ENCODE data around the gene MAP3K13. TPM values are rescaled to one million over a fixed set of nuclear protein-coding genes. Genes with fewer than 3 reads are reported as not detected.

Gene MAP3K13
- total and polyA plus RNA-seq, 10 of the 15 experiments (the other 5 are each of a cell fraction or from before 2014, with no cell fraction given), result 10.5 to 70.8 (median 26.8) TPM

DNA sequence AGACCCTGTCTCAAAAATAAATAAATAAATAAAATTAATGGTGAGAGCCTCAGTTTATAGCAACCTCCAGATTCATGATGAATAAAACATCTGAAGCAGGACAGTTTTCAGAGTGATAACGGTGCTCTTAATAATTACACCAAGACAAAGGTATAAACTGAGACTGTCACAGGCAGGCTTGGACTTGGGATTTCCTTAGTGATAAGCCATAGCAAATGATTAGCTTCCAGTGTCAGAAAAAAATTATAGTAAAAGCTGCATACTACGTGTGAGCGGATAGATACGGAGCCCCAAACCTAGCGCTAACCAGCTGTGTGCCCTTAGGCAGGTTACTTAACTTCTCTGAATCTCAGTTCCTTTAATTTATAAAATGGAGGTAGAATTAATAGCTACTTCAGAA lies 167.9 kb downstream of the MAP3K13 start:
- intact Hi-C loops (cut with micrococcal nuclease; ENCODE audit: unreplicated experiment), result no loop called here
- Histone ChIP-seq H3K4me2 (ENCODE audit: control insufficient read depth, insufficient read depth) (no peak overlapping the region), H3K4me3 (no peak overlapping the region), H3K9me3 (replicated peaks; ENCODE audit: control insufficient read depth, insufficient read depth, low read length) (no peaks in the 10 kb centered on the region), H4K20me1 (ENCODE audit: control insufficient read depth, insufficient read depth) (no peaks in the 10 kb centered on the region), H3K9ac (ENCODE audit: control insufficient read depth, insufficient read depth, low read length) (no peak overlapping the region), H2AFZ (ENCODE audit: control insufficient read depth, low read depth, low read length) (no peak overlapping the region), H3K27me3 (replicated peaks in 1 of 2; ENCODE audit: control insufficient read depth in 2 of 2, insufficient read depth in 2 of 2, low read length in 1 of 2) (no peaks in the 10 kb centered on the region), H3K79me2 (ENCODE audit: control insufficient read depth, insufficient read depth, low read length) (no peaks in the 10 kb centered on the region), H3K27ac (ENCODE audit: control insufficient read depth, insufficient read depth) (no peak overlapping the region), H3K4me1 (ENCODE audit: control insufficient read depth, insufficient read depth, low read length) (no peaks in the 10 kb centered on the region), H3K36me3 (ENCODE audit: control insufficient read depth in 2 of 2, insufficient read depth in 2 of 2, low read length in 1 of 2) (no peaks in the 10 kb centered on the region; a peak in 1 of 4 replicates)
- ChIA-PET POLR2A (interaction anchor here (1.1 kb wide), 1 partner anchor 55 kb away, joined by 3 read pairs; the partner anchor contains the start of gene SENP2), SMC1A (ENCODE audit: uncharacterized antibody, unreplicated experiment) (interaction anchor here (0.9 to 1.5 kb wide), 2 partner anchors 22 to 28 kb away, joined by 3 to 5 read pairs; partner anchors contain the start of gene LIPH), RAD21 (ENCODE audit: unreplicated experiment) (interaction anchor here (1.1 kb wide), 1 partner anchor 28 kb away, joined by 4 read pairs; no protein-coding TSS in a partner anchor), CTCF (interaction anchor here (0.8 to 1.3 kb wide), 2 partner anchors 44 to 129 kb away, joined by 3 read pairs; no protein-coding TSS in a partner anchor)
- WGBS (ENCODE audit: insufficient coverage, insufficient replicate concordance, low lambda C conversion rate, missing lambda C conversion rate), result 63% methylated on average over 5 of the region's 5 CpGs
- DNase-seq (ENCODE audit: low read depth, low spot score) (no peak), FAIRE-seq (no peak), ATAC-seq (no peak)
- TF ChIP-seq RUNX3 (IDR thresholded peaks at IDR 0.05; ENCODE audit: low read length) (no peak), SMAD1 (IDR thresholded peaks at IDR 0.05; ENCODE audit: low read depth, partially characterized antibody) (no peak), NR2C1 (IDR thresholded peaks at IDR 0.05) (no peak), ESRRA (IDR thresholded peaks at IDR 0.05; ENCODE audit: low read length) (no peak), JUND (IDR thresholded peaks at IDR 0.05; ENCODE audit: low read depth, low read length) (no peak), GABPA (IDR thresholded peaks at IDR 0.05; ENCODE audit: low read depth) (no peak), HCFC1 (IDR thresholded peaks at IDR 0.05; ENCODE audit: low read length) (no peak), KLF5 (IDR thresholded peaks at IDR 0.05; ENCODE audit: partially characterized antibody) (no peak), HSF1 (IDR thresholded peaks at IDR 0.05; ENCODE audit: low read depth, low read length) (no peak), ZNF274 (IDR thresholded peaks at IDR 0.05; ENCODE audit: insufficient read depth, insufficient read length) (no peak), GATAD2B (conservative IDR thresholded peaks at IDR 0.05; ENCODE audit: low read depth) (no peak), PML (IDR thresholded peaks at IDR 0.05; ENCODE audit: low read length) (no peak), LARP7 (IDR thresholded peaks at IDR 0.05) (no peak), IKZF2 (IDR thresholded peaks at IDR 0.05) (no peak), NFIC (IDR thresholded peaks at IDR 0.05; ENCODE audit: low read depth, low read length) (no peak), NFYB (IDR thresholded peaks at IDR 0.05; ENCODE audit: insufficient read depth, low read depth, low read length) (no peak), ZSCAN29 (IDR thresholded peaks at IDR 0.05) (no peak)
- TF ChIP-seq, protein P1, sequence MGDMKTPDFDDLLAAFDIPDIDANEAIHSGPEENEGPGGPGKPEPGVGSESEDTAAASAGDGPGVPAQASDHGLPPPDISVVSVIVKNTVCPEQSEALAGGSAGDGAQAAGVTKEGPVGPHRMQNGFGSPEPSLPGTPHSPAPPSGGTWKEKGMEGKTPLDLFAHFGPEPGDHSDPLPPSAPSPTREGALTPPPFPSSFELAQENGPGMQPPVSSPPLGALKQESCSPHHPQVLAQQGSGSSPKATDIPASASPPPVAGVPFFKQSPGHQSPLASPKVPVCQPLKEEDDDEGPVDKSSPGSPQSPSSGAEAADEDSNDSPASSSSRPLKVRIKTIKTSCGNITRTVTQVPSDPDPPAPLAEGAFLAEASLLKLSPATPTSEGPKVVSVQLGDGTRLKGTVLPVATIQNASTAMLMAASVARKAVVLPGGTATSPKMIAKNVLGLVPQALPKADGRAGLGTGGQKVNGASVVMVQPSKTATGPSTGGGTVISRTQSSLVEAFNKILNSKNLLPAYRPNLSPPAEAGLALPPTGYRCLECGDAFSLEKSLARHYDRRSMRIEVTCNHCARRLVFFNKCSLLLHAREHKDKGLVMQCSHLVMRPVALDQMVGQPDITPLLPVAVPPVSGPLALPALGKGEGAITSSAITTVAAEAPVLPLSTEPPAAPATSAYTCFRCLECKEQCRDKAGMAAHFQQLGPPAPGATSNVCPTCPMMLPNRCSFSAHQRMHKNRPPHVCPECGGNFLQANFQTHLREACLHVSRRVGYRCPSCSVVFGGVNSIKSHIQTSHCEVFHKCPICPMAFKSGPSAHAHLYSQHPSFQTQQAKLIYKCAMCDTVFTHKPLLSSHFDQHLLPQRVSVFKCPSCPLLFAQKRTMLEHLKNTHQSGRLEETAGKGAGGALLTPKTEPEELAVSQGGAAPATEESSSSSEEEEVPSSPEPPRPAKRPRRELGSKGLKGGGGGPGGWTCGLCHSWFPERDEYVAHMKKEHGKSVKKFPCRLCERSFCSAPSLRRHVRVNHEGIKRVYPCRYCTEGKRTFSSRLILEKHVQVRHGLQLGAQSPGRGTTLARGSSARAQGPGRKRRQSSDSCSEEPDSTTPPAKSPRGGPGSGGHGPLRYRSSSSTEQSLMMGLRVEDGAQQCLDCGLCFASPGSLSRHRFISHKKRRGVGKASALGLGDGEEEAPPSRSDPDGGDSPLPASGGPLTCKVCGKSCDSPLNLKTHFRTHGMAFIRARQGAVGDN (IDR thresholded peaks at IDR 0.05), result no peak
- TF ChIP-seq, protein P2, sequence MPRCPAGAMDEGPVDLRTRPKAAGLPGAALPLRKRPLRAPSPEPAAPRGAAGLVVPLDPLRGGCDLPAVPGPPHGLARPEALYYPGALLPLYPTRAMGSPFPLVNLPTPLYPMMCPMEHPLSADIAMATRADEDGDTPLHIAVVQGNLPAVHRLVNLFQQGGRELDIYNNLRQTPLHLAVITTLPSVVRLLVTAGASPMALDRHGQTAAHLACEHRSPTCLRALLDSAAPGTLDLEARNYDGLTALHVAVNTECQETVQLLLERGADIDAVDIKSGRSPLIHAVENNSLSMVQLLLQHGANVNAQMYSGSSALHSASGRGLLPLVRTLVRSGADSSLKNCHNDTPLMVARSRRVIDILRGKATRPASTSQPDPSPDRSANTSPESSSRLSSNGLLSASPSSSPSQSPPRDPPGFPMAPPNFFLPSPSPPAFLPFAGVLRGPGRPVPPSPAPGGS (IDR thresholded peaks at IDR 0.05; ENCODE audit: borderline replicate concordance, insufficient read depth, low read depth, low read length, poor library complexity, severe bottlenecking), result no peak
- in situ Hi-C loops (cut with MboI), result no loop called here
- BruUV-seq (replicated peaks), result no TSS peak

Measured in GM12878 (cell line).